ENCODE measurements around the gene INSC.

The INSC gene

GRCh38 chr11:15189641-15190365 lies 75.1 kb downstream of the INSC start:
- Histone ChIP-seq H3K9ac (ENCODE audit: low read length) (no peak overlapping the region), H3K9me3 (ENCODE audit: control insufficient read depth, low read length) (no peaks in the 10 kb centered on the region), H3K36me3 (ENCODE audit: control insufficient read depth, insufficient read depth, low read length, severe bottlenecking) (no peaks in the 10 kb centered on the region), H3K4me1 (ENCODE audit: control insufficient read depth, insufficient read depth, low read length) (peaks cover 11% of the 10 kb centered on the region), H3K4me3 (ENCODE audit: low read length) (no peak overlapping the region), H3K27me3 (replicated peaks; ENCODE audit: control insufficient read depth, insufficient read depth, low read length) (no peaks in the 10 kb centered on the region)
- no peak for DNase-seq (ENCODE audit: low read depth)

GRCh38 chr11:15190611-15191010 lies 75.9 kb downstream of the INSC start:
- H3K27me3 ChIP-seq (replicated peaks; ENCODE audit: control insufficient read depth, insufficient read depth, low read length): no peaks in the 10 kb centered on the region
- H3K9me3 ChIP-seq (ENCODE audit: control insufficient read depth, low read length): no peaks in the 10 kb centered on the region
- no peak overlapping the region for H3K9ac ChIP-seq (ENCODE audit: low read length)
- DNase-seq (ENCODE audit: low read depth): no peak
- no peak overlapping the region for H3K4me3 ChIP-seq (ENCODE audit: low read length)
- peaks cover 15% of the 10 kb centered on the region for H3K4me1 ChIP-seq (ENCODE audit: control insufficient read depth, insufficient read depth, low read length)
- no peaks in the 10 kb centered on the region for H3K36me3 ChIP-seq (ENCODE audit: control insufficient read depth, insufficient read depth, low read length, severe bottlenecking)

- Histone ChIP-seq H3K9ac (ENCODE audit: low read length) (no peak overlapping the region), H3K9me3 (ENCODE audit: control insufficient read depth, low read length) (no peaks in the 10 kb centered on the region), H3K4me1 (ENCODE audit: control insufficient read depth, insufficient read depth, low read length) (peaks cover 12% of the 10 kb centered on the region), H3K4me3 (ENCODE audit: low read length) (no peak overlapping the region), H3K36me3 (ENCODE audit: control insufficient read depth, insufficient read depth, low read length, severe bottlenecking) (no peaks in the 10 kb centered on the region), H3K27me3 (replicated peaks; ENCODE audit: control insufficient read depth, insufficient read depth, low read length) (no peaks in the 10 kb centered on the region)
- no peak for DNase-seq (ENCODE audit: low read depth)
Measured at GRCh38 chr11:15192005-15192556, 77.4 kb downstream of the INSC start.

- no peaks in the 10 kb centered on the region for H3K27me3 ChIP-seq (replicated peaks; ENCODE audit: control insufficient read depth, insufficient read depth, low read length)
- no peaks in the 10 kb centered on the region for H3K9me3 ChIP-seq (ENCODE audit: control insufficient read depth, low read length)
- no peak overlapping the region for H3K4me3 ChIP-seq (ENCODE audit: low read length)
- peaks cover 20% of the 10 kb centered on the region for H3K4me1 ChIP-seq (ENCODE audit: control insufficient read depth, insufficient read depth, low read length)
- H3K36me3 ChIP-seq (ENCODE audit: control insufficient read depth, insufficient read depth, low read length, severe bottlenecking): no peaks in the 10 kb centered on the region
- no peak overlapping the region for H3K9ac ChIP-seq (ENCODE audit: low read length)
- no peak for DNase-seq (ENCODE audit: low read depth)
Measured at GRCh38 chr11:15194671-15195415, 80.1 kb downstream of the INSC start.

GRCh38 chr11:15195454-15196200 lies 80.9 kb downstream of the INSC start:
- no peaks in the 10 kb centered on the region for H3K9me3 ChIP-seq (ENCODE audit: control insufficient read depth, low read length)
- no peak overlapping the region for H3K4me3 ChIP-seq (ENCODE audit: low read length)
- H3K4me1 ChIP-seq (ENCODE audit: control insufficient read depth, insufficient read depth, low read length): peaks cover 23% of the 10 kb centered on the region
- no peaks in the 10 kb centered on the region for H3K36me3 ChIP-seq (ENCODE audit: control insufficient read depth, insufficient read depth, low read length, severe bottlenecking)
- H3K27me3 ChIP-seq (replicated peaks; ENCODE audit: control insufficient read depth, insufficient read depth, low read length): no peaks in the 10 kb centered on the region
- H3K9ac ChIP-seq (ENCODE audit: low read length): no peak overlapping the region
- DNase-seq (ENCODE audit: low read depth): no peak

GRCh38 chr11:15196704-15197103 lies 82.0 kb downstream of the INSC start:
- H3K4me3 ChIP-seq (ENCODE audit: low read length): no peak overlapping the region
- H3K9me3 ChIP-seq (ENCODE audit: control insufficient read depth, low read length): no peaks in the 10 kb centered on the region
- no peak for DNase-seq (ENCODE audit: low read depth)
- H3K4me1 ChIP-seq (ENCODE audit: control insufficient read depth, insufficient read depth, low read length): peaks cover 23% of the 10 kb centered on the region
- H3K9ac ChIP-seq (ENCODE audit: low read length): no peak overlapping the region
- no peaks in the 10 kb centered on the region for H3K27me3 ChIP-seq (replicated peaks; ENCODE audit: control insufficient read depth, insufficient read depth, low read length)
- no peaks in the 10 kb centered on the region for H3K36me3 ChIP-seq (ENCODE audit: control insufficient read depth, insufficient read depth, low read length, severe bottlenecking)

GRCh38 chr11:15197696-15198095 lies 83.0 kb downstream of the INSC start:
- Histone ChIP-seq H3K4me3 (ENCODE audit: low read length) (no peak overlapping the region), H3K36me3 (ENCODE audit: control insufficient read depth, insufficient read depth, low read length, severe bottlenecking) (no peaks in the 10 kb centered on the region), H3K27me3 (replicated peaks; ENCODE audit: control insufficient read depth, insufficient read depth, low read length) (peaks cover 6% of the 10 kb centered on the region), H3K9me3 (ENCODE audit: control insufficient read depth, low read length) (no peaks in the 10 kb centered on the region), H3K4me1 (ENCODE audit: control insufficient read depth, insufficient read depth, low read length) (peaks cover 23% of the 10 kb centered on the region), H3K9ac (ENCODE audit: low read length) (no peak overlapping the region)
- no peak for DNase-seq (ENCODE audit: low read depth)

- no peaks in the 10 kb centered on the region for H3K9me3 ChIP-seq (ENCODE audit: control insufficient read depth, low read length)
- no peak for DNase-seq (ENCODE audit: low read depth)
- no peaks in the 10 kb centered on the region for H3K36me3 ChIP-seq (ENCODE audit: control insufficient read depth, insufficient read depth, low read length, severe bottlenecking)
- no peak overlapping the region for H3K4me3 ChIP-seq (ENCODE audit: low read length)
- H3K27me3 ChIP-seq (replicated peaks; ENCODE audit: control insufficient read depth, insufficient read depth, low read length): peaks cover 12% of the 10 kb centered on the region
- no peak overlapping the region for H3K9ac ChIP-seq (ENCODE audit: low read length)
- H3K4me1 ChIP-seq (ENCODE audit: control insufficient read depth, insufficient read depth, low read length): peaks cover 23% of the 10 kb centered on the region
Measured at GRCh38 chr11:15198284-15198683, 83.6 kb downstream of the INSC start.

- Histone ChIP-seq H3K36me3 (ENCODE audit: control insufficient read depth, insufficient read depth, low read length, severe bottlenecking) (no peaks in the 10 kb centered on the region), H3K4me3 (ENCODE audit: low read length) (no peak overlapping the region), H3K9ac (ENCODE audit: low read length) (no peak overlapping the region), H3K9me3 (ENCODE audit: control insufficient read depth, low read length) (no peaks in the 10 kb centered on the region), H3K27me3 (replicated peaks; ENCODE audit: control insufficient read depth, insufficient read depth, low read length) (peaks cover 14% of the 10 kb centered on the region), H3K4me1 (ENCODE audit: control insufficient read depth, insufficient read depth, low read length) (peaks cover 21% of the 10 kb centered on the region)
- no peak for DNase-seq (ENCODE audit: low read depth)
Measured at GRCh38 chr11:15199693-15200092, 85.0 kb downstream of the INSC start.

GRCh38 chr11:15200696-15201095 lies 86.0 kb downstream of the INSC start:
- no peak for DNase-seq (ENCODE audit: low read depth)

GRCh38 chr11:15201586-15201985 lies 86.9 kb downstream of the INSC start:
- Histone ChIP-seq H3K36me3 (ENCODE audit: control insufficient read depth, insufficient read depth, low read length, severe bottlenecking) (no peaks in the 10 kb centered on the region), H3K9me3 (ENCODE audit: control insufficient read depth, low read length) (no peaks in the 10 kb centered on the region), H3K27me3 (replicated peaks; ENCODE audit: control insufficient read depth, insufficient read depth, low read length) (peaks cover 20% of the 10 kb centered on the region), H3K4me1 (ENCODE audit: control insufficient read depth, insufficient read depth, low read length) (peaks cover 11% of the 10 kb centered on the region), H3K4me3 (ENCODE audit: low read length) (no peak overlapping the region), H3K9ac (ENCODE audit: low read length) (no peak overlapping the region)
- no peak for DNase-seq (ENCODE audit: low read depth)

More at GRCh38 chr11:15200696-15201095, 86.0 kb downstream of the INSC start:
- Histone ChIP-seq H3K27me3 (replicated peaks; ENCODE audit: control insufficient read depth, insufficient read depth, low read length) (peaks cover 19% of the 10 kb centered on the region), H3K4me3 (ENCODE audit: low read length) (no peak overlapping the region), H3K36me3 (ENCODE audit: control insufficient read depth, insufficient read depth, low read length, severe bottlenecking) (no peaks in the 10 kb centered on the region), H3K9me3 (ENCODE audit: control insufficient read depth, low read length) (no peaks in the 10 kb centered on the region), H3K9ac (ENCODE audit: low read length) (no peak overlapping the region), H3K4me1 (ENCODE audit: control insufficient read depth, insufficient read depth, low read length) (peaks cover 11% of the 10 kb centered on the region)
